ENCODE data around the gene GOLPH3.
"Not testable (repeated sequence)": the region's sequence is repeated elsewhere in the genome, so short reads cannot be mapped to it uniquely, and the experiment has no call there.

GOLPH3 gene

DNA sequence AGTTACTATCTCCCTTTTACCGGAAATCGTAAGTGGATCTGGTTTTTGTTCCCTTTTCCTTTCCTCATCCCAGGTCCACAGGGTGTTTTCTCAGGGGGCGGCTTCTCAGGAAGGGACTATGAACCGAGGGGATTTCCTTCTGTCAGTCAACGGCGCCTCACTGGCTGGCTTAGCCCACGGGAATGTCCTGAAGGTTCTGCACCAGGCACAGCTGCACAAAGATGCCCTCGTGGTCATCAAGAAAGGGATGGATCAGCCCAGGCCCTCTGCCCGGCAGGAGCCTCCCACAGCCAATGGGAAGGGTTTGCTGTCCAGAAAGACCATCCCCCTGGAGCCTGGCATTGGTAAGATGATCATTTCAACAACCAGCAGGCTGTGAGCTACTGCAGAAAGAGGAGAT, 75.8 kb downstream of the GOLPH3 start:
- DNase-seq = no peak

DNA sequence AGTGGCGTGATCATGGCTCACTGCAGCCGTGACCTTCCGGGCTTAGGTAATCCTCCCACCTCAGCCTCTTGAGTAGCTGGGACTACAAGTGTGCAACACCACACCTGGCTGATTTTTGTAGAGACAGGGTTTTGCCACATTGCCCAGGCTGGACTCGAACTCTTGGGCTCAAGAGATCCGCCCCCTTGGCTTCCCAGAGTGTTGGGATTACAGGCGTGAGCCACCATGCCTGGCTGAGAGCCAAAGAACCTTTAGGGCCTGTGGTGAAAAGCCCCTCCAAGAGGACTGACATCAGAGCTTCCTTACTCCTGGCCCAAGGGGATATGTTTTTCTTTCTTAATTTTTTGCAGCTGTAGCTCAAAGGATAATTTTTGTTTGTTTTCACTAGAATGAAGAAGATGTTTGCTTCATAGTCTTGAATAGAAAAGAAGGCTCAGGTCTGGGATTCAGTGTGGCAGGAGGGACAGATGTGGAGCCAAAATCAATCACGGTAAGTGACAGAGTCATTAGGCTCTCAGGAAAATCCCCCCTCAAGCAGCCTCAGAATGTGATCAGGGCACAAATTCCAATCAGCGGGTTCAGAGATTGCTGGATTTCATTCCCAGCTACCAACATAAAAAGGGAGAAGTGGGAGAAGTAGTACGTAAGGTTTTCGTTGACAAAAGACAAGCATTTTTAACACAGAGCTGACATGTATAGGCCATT, 77.1 kb downstream of the GOLPH3 start:
- DNase-seq = no peak

DNA sequence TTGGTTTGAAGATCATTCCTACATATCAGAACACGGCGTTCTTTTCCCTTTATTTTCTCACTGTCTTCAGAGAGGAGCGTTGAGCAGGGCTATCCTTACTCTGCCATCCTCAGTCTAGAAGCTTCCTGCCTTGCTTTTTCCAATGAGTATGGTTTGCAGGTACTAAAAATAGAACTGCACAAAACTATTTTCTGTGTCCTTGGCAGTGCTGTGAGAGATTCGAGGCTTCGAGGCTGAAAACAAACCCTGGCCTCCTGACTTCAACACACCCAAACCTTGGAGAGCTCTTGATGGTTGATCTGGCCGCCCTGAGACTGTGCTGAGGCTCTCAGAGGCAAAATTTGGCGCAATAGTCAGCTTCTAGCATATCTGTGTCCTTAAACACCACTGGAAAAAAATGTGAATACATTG, 78.9 kb downstream of the GOLPH3 start:
- no peak for DNase-seq

DNA sequence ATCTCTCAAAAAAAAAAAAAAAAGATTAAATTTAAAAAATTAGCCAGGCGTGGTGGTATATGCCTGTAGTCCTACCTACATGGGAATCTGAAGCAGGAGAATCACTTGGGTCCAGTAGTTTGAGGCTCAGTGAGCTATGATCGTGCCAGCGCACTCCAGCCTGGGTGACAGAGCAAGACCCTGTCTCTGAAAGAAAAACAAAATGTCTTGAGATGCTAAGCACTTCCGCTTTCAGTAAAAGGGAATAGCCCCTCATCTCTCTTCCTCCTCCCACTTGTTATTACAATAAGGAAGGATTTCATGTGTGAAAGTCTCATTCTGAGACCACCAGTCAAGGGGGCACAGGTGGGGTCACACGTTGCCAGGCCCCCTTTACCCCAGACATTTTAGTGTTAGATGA, 79.4 kb downstream of the GOLPH3 start:
- no peak for DNase-seq

DNA sequence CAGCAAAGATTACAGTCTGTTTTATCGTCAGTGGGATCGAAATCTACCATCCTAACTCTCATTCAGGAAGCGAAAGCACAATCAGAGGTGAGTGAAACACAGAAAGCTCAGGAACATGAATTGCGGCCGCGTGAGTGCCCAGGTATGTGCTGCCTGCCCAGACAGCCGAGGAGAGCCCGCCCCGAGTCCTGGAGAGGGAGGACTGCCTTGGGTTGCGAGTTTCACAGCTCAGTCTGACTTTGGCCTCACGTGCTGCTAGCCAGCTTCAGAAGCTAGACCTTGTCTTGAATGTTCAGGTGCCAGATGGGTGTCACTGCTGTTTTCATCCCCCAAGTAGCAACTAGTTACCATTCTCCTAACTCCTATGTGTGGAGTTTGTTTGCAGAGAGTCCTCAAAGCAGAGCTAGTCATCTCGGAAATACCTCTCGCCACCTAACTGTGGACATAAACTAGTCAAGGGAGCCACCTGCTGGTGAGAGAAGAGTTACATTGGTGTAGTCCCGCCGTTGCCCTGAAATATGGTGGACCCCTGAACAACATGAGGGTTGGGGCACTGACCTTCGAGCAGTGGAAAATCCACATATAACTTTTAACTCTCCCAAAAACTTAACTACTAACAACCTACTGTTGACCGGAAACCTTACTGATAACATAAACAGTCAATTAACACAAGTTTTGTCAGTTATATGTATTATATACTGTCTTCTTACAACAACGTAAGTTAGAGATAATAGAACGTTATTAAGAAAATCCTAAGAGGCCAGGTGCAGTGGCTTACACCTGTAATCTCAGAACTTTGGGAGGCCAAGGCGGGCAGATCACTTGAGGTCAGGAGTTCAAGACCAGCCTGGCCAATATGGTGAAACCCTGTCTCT, 80.9 kb downstream of the GOLPH3 start:
- DNase-seq = no peak

DNA sequence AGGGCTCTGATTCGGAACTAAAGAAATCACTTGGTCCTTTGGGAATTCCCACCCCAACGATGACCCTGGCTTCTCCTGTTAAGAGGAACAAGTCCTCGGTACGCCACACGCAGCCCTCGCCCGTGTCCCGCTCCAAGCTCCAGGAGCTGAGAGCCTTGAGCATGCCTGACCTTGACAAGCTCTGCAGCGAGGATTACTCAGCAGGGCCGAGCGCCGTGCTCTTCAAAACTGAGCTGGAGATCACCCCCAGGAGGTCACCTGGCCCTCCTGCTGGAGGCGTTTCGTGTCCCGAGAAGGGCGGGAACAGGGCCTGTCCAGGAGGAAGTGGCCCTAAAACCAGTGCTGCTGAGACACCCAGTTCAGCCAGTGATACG, 83.4 kb downstream of the GOLPH3 start:
- no peak for DNase-seq

DNA sequence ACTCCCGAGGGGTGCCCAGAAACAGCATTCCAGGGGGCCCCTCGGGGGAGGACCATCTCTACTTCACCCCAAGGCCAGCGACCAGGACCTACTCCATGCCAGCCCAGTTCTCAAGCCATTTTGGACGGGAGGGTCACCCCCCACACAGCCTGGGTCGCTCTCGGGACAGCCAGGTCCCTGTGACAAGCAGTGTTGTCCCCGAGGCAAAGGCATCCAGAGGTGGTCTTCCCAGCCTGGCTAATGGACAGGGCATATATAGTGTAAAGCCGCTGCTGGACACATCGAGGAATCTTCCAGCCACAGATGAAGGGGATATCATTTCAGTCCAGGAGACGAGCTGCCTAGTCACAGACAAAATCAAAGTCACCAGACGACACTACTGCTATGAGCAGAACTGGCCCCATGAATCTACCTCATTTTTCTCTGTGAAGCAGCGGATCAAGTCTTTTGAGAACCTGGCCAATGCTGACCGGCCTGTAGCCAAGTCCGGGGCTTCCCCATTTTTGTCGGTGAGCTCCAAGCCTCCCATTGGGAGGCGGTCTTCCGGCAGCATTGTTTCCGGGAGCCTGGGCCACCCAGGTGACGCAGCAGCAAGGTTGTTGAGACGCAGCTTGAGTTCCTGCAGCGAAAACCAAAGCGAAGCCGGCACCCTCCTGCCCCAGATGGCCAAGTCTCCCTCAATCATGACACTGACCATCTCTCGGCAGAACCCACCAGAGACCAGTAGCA, 83.9 kb downstream of the GOLPH3 start:
- DNase-seq = no peak

DNA sequence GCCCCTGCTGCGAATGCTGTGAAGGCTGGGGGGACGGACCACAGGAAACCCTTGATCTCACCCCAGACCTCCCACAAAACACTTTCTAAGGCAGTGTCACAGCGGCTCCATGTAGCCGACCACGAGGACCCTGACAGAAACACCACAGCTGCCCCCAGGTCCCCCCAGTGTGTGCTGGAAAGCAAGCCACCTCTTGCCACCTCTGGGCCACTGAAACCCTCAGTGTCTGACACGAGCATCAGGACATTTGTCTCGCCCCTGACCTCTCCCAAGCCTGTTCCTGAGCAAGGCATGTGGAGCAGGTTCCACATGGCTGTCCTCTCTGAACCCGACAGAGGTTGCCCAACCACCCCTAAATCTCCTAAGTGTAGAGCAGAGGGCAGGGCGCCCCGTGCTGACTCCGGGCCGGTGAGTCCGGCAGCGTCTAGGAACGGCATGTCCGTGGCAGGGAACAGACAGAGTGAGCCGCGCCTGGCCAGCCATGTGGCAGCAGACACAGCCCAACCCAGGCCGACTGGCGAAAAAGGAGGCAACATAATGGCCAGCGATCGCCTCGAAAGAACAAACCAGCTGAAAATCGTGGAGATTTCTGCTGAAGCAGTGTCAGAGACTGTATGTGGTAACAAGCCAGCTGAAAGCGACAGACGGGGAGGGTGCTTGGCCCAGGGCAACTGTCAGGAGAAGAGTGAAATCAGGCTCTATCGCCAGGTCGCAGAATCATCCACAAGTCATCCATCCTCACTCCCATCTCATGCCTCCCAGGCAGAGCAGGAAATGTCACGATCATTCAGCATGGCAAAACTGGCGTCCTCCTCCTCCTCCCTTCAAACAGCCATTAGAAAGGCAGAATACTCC, 84.7 kb downstream of the GOLPH3 start:
- DNase-seq = no peak

DNA sequence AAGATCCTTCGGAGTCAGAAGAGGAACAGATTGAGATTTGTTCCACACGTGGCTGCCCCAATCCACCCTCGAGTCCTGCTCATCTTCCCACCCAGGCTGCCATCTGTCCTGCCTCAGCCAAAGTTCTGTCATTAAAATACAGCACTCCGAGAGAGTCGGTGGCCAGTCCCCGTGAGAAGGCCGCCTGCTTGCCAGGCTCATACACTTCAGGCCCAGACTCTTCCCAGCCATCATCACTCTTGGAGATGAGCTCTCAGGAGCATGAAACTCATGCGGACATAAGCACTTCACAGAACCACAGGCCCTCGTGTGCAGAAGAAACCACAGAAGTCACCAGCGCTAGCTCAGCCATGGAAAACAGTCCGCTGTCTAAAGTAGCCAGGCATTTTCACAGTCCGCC, 85.9 kb downstream of the GOLPH3 start:
- DNase-seq = no peak

DNA sequence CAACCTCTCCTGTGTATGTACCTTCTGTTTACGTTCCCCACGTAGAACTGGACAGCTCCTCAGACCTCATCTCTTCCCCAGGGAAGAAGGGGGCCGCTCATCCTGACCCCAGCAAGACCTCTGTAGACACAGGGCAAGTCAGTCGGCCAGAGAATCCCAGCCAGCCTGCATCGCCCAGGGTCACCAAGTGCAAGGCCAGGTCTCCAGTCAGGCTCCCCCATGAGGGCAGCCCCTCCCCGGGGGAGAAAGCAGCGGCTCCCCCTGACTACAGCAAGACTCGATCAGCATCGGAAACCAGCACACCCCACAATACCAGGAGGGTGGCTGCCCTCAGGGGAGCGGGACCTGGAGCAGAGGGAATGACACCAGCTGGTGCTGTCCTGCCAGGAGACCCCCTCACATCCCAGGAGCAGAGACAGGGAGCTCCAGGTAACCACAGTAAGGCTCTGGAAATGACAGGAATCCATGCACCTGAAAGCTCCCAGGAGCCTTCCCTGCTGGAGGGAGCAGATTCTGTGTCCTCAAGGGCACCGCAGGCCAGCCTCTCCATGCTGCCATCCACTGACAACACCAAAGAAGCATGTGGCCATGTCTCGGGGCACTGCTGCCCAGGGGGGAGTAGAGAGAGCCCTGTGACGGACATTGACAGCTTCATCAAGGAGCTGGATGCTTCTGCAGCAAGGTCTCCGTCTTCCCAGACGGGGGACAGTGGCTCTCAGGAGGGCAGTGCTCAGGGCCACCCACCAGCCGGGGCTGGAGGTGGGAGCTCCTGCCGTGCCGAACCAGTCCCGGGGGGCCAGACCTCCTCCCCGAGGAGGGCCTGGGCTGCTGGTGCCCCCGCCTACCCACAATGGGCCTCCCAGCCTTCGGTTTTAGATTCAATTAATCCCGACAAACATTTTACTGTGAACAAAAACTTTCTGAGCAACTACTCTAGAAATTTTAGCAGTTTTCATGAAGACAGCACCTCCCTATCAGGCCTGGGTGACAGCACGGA, 86.7 kb downstream of the GOLPH3 start:
- DNase-seq = no peak

DNA sequence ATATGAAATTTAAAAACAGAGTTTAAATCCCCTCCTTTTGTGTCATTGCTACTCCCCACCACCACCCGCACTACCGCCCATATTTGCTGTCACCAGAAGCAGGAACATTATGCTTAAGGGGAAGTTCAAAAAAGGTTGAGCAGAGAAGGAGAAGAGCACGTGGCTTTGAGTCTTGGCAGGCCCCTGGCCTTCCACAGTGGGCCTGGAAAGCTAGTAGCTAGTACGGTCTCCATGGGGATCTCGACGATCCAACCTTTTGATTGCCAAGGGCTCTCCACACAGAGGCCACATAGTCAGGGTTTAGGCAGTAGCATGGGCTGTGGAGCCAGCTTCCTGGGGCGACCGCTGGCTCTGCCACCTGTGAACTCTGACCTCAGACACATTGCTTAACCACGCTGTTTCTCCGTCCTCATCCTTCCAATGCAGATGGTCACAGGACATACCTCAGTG, 90.1 kb downstream of the GOLPH3 start:
- no peak for DNase-seq

DNA sequence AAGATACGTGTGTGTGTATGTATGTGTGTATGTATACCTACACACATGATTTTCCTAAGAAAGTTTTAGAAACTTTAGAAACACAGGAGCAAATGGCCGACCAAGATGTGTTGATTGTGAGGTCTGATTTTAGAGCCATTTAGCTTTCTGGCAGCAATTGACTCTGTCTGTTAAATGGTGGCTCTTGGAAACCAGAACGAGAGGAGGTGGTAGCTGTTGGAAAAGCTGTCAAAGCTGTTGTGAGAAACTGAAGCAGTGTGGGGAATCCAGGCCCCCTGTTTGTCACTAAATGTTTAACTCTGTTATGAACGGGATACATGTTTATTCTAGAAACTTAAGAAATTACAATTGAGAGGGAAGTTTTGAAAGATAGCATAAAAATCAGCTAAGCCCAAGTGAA, 91.4 kb downstream of the GOLPH3 start:
- no peak for DNase-seq

DNA sequence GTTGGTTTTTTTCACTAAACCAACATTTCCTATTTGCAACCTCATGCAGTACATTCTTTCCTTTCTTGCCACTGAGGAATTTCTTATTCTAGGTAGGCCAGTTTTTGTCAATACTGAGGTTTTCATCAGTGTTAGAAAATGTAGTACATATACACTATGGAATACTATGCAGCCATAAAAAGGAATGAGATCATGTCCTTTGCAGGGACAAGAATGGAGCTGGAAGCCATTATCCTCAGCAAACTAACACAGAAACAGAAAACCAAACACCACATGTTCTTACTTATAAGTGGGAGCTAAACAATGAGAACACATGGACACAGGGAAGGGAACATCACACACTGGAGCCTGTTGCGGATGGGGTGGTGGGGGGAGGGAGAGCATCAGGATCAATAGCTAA, 93.6 kb downstream of the GOLPH3 start:
- DNase-seq = not testable (repeated sequence)

DNA sequence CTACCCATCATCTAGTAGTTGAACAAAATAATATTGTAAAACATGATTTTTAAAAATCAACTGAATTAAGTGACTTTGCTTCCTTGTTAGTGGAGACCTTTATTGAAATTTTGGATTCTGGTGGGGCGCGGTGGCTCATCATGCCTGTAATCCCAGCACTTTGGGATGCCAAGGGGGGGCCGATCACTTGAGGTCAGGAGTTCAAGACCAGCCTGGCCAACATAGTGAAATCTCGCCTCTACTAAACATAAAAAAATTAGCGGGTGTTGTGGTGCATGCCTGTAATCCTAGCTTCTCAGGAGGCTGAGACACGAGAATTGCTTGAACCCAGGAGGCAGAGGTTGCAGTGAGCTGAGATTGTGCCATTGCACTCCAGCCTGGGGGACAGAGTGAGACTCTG, 95.3 kb downstream of the GOLPH3 start:
- not testable (repeated sequence) for DNase-seq

DNA sequence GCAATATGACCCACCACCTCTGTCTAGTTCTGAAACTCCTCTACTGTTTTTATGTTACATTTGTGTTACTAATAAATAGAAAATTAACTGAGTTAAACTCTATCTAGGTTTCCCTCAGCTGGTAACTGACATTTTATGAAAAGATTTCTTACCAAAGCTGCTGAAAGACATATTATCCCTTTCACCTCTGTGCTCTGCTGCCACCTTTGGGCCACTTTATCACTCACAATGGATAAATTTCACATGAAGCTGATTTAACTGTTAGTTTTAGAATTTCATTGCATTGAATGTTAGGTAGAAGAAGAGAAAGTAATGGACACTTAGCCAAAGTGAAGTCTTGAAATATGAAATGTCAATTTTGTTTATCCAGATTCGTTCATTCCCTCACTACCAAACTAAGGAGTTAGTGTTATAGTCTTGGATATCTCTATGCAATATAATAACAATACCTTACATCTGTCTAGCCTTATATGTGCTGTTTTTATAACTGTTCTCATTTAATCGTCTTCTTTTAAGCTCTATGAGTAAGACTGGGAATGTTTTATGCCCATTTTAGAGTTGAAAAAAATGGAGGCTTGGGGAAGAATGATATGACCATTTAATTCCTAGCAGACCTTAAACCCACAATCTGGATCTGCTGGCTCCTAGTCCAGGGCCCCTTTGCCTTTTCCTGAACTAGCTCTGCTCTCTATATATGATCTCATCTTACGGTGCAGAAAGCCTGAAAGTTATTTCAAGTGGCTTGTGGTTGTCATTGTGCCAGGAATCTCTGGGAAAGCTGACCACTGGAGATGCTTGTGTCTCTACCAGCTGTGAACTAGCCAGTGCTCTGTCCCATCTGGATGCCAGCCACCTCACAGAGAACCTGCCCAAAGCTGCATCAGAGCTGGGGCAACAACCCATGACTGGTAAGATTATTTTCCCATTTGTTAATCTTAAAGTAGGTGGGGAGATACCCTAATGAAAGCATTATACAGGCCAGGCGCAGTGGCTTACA, 97.1 kb downstream of the GOLPH3 start:
- no peak for DNase-seq

All from GF-D8 (cell line).